Activated CD8-positive, alpha-beta T cell treated with anti-CD3 and anti-CD28 coated beads for 36 hours (primary cell): ENCODE results near the gene PRMT1. TPM values are rescaled to one million over a fixed set of nuclear protein-coding genes. Genes with fewer than 3 reads are reported as not detected.

Source experiments
- ATAC-seq: fragments of 200-7000 bp; cut with Tn5 transposase; one replicate; pipeline ENCODE4 v1.10.0; 2021; ENCODE audit warnings: mild to moderate bottlenecking, moderate library complexity
- CTCF ChIA-PET: fragments of 350-600 bp; sonication (Branson Sonifier 250); formaldehyde crosslinking; loops from one replicate; lab custom pipeline; 2021; ENCODE audit warnings: antibody characterized with exemption; lab: Charles Lee
- POLR2A ChIA-PET: fragments of 350-600 bp; sonication (Branson Sonifier 250); formaldehyde crosslinking; loops from one replicate; lab custom pipeline; 2021; ENCODE audit warnings: antibody characterized with exemption; lab: Charles Lee
- DNase-seq: peaks from one replicate; pipeline ENCODE4 v3.0.0-alpha.2; 2020
- H3K27ac Mint-ChIP-seq: one replicate; pipeline ENCODE4 v1.8.0; 2021; ENCODE audit warnings: mild to moderate bottlenecking, mixed read lengths
- H3K27me3 Mint-ChIP-seq: one replicate; pipeline ENCODE4 v1.8.0; 2021; ENCODE audit warnings: mixed read lengths
- H3K36me3 Mint-ChIP-seq: one replicate; pipeline ENCODE4 v1.8.0; 2021; ENCODE audit warnings: low read depth, mixed read lengths
- H3K4me1 Mint-ChIP-seq: one replicate; pipeline ENCODE4 v1.8.0; 2021; ENCODE audit warnings: low read depth, mixed read lengths
- H3K4me3 Mint-ChIP-seq: one replicate; pipeline ENCODE4 v1.8.0; 2021; ENCODE audit warnings: mild to moderate bottlenecking, moderate library complexity, mixed read lengths
- H3K9me3 Mint-ChIP-seq: one replicate; pipeline ENCODE4 v1.8.0; 2021; ENCODE audit warnings: mixed read lengths
- CTCF ChIP-seq: fragments of 200-600 bp; IDR thresholded peaks from one replicate; pipeline ENCODE4 v1.8.0; 2022; ENCODE audit warnings: antibody characterized with exemption, mild to moderate bottlenecking
- intact Hi-C: fragments of 100-400 bp; cut with micrococcal nuclease; formaldehyde crosslinking; loops from one replicate; pipeline ENCODE4 v1.10.0; 2022
- total RNA-seq, 2 experiments: library from RNA; stranded (reverse); gene quantifications; one replicate each; pipeline ENCODE4 v1.2.3, GENCODE V29; 2021

PRMT1 gene
- total RNA-seq, 2 experiments from 2014 or later: 419 to 437 TPM

GRCh38 chr19:49643466-49643865 is 33.6 kb upstream of the PRMT1 start:
- H3K27ac Mint-ChIP-seq: peak overlapping the region; percentile 22
- CTCF ChIA-PET: interaction anchor here (0.9 to 2.3 kb wide), 5 partner anchors 28 to 97 kb away, joined by 3 to 6 read pairs (median 3); partner anchors contain the start of gene PRMT1
- intact Hi-C loops: loop anchor here (5.0 kb wide), 1 partner anchor 34 kb away; the partner anchor contains the start of gene PRMT1
- peak overlapping the region; percentile 92 for H3K4me3 Mint-ChIP-seq
- ATAC-seq (no peak), DNase-seq (peak; percentile 34)
- POLR2A ChIA-PET: interaction anchor here (0.8 to 3.3 kb wide), 5 partner anchors 13 to 165 kb away, joined by 3 to 16 read pairs (median 5); partner anchors contain the start of genes BCL2L12 and IRF3
- H3K36me3 Mint-ChIP-seq: peaks cover 12% of the 10 kb centered on the region
- no peak for TF ChIP-seq CTCF
- no peaks in the 10 kb centered on the region for H3K27me3 Mint-ChIP-seq
- no peaks in the 10 kb centered on the region for H3K9me3 Mint-ChIP-seq
- H3K4me1 Mint-ChIP-seq: peaks cover 30% of the 10 kb centered on the region

- Mint-ChIP-seq H3K27ac (no peak overlapping the region), H3K4me3 (no peak overlapping the region), H3K36me3 (peaks cover 16% of the 10 kb centered on the region), H3K4me1 (peaks cover 19% of the 10 kb centered on the region), H3K27me3 (no peaks in the 10 kb centered on the region), H3K9me3 (no peaks in the 10 kb centered on the region)
- ATAC-seq (no peak), DNase-seq (no peak)
- CTCF ChIA-PET: interaction anchor here (2.3 kb wide), 1 partner anchor 31 kb away, joined by 6 read pairs; the partner anchor contains the start of gene PRMT1
- TF ChIP-seq CTCF: no peak
- POLR2A ChIA-PET: interaction anchor here (1.0 kb wide), 2 partner anchors 11 to 31 kb away, joined by 3 read pairs; no protein-coding TSS in a partner anchor
- intact Hi-C loops: no loop called here
These were observed 31.5 kb upstream of the PRMT1 start for GRCh38 chr19:49645592-49645991.

GRCh38 chr19:49645995-49646394 is 31.1 kb upstream of the PRMT1 start:
- CTCF ChIA-PET: no interaction called here
- H3K36me3 Mint-ChIP-seq: peaks cover 15% of the 10 kb centered on the region

GRCh38 chr19:49646586-49646985 is 30.5 kb upstream of the PRMT1 start:
- no peak for TF ChIP-seq CTCF
- ChIA-PET CTCF (no interaction called here), POLR2A (interaction anchor here (0.9 kb wide), 1 partner anchor 9 kb away, joined by 3 read pairs; no protein-coding TSS in a partner anchor)
- Mint-ChIP-seq H3K27me3 (no peaks in the 10 kb centered on the region), H3K4me3 (no peak overlapping the region), H3K9me3 (no peaks in the 10 kb centered on the region), H3K27ac (no peak overlapping the region), H3K4me1 (peaks cover 19% of the 10 kb centered on the region), H3K36me3 (peaks cover 16% of the 10 kb centered on the region)
- DNase-seq: no peak
- intact Hi-C loops: no loop called here
- no peak for ATAC-seq

More at GRCh38 chr19:49645995-49646394, 31.1 kb upstream of the PRMT1 start:
- Mint-ChIP-seq H3K27ac (no peak overlapping the region), H3K27me3 (no peaks in the 10 kb centered on the region), H3K9me3 (no peaks in the 10 kb centered on the region), H3K4me1 (peaks cover 19% of the 10 kb centered on the region), H3K4me3 (no peak overlapping the region)
- intact Hi-C loops: no loop called here
- DNase-seq (no peak), ATAC-seq (no peak)
- no peak for TF ChIP-seq CTCF
- POLR2A ChIA-PET: interaction anchor here (1.0 kb wide), 1 partner anchor 30 kb away, joined by 3 read pairs; no protein-coding TSS in a partner anchor

GRCh38 chr19:49651029-49651819 is 25.8 kb upstream of the PRMT1 start:
- DNase-seq (no peak), ATAC-seq (no peak)
- CTCF ChIA-PET: no interaction called here
- POLR2A ChIA-PET: no interaction called here
- Mint-ChIP-seq H3K4me3 (no peak overlapping the region), H3K36me3 (peaks cover 20% of the 10 kb centered on the region), H3K9me3 (no peaks in the 10 kb centered on the region), H3K4me1 (no peaks in the 10 kb centered on the region), H3K27me3 (no peaks in the 10 kb centered on the region), H3K27ac (no peak overlapping the region)
- intact Hi-C loops: no loop called here
- TF ChIP-seq CTCF: no peak
